ENCODE measurements around the gene PALM2AKAP2.

GRCh38 chr9:109812818-109813281, 32.9 kb downstream of the PALM2AKAP2 start:
- TF ChIP-seq, protein P1, sequence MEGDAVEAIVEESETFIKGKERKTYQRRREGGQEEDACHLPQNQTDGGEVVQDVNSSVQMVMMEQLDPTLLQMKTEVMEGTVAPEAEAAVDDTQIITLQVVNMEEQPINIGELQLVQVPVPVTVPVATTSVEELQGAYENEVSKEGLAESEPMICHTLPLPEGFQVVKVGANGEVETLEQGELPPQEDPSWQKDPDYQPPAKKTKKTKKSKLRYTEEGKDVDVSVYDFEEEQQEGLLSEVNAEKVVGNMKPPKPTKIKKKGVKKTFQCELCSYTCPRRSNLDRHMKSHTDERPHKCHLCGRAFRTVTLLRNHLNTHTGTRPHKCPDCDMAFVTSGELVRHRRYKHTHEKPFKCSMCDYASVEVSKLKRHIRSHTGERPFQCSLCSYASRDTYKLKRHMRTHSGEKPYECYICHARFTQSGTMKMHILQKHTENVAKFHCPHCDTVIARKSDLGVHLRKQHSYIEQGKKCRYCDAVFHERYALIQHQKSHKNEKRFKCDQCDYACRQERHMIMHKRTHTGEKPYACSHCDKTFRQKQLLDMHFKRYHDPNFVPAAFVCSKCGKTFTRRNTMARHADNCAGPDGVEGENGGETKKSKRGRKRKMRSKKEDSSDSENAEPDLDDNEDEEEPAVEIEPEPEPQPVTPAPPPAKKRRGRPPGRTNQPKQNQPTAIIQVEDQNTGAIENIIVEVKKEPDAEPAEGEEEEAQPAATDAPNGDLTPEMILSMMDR (conservative IDR thresholded peaks at IDR 0.05; ENCODE audit: low read length), result no peak
- TF ChIP-seq EZH2phosphoT487 (IDR thresholded peaks at IDR 0.05; ENCODE audit: borderline replicate concordance), result no peak
